A673 (cell line): Measurements from ENCODE around the gene NEK3. TPM values are rescaled to one million over a fixed set of nuclear protein-coding genes. Genes with fewer than 3 reads are reported as not detected.
"Not testable (repeated sequence)": the region's sequence is repeated elsewhere in the genome, so short reads cannot be mapped to it uniquely, and the experiment has no call there.

Source experiments
- BruUV-seq: library from RNA; stranded (reverse); fragments of 400-500 nt; replicated peaks from 2 replicates; lab custom pipeline; 2021; lab: Mats Ljungman, UMichigan
- CTCF ChIA-PET: fragments of 300-600 bp; sonication (Branson Sonifier 250); formaldehyde crosslinking; loops from one replicate; lab custom pipeline; 2022; ENCODE audit warnings: antibody characterized with exemption; lab: Charles Lee
- POLR2A ChIA-PET: fragments of 300-600 bp; sonication (Branson Sonifier 250); formaldehyde crosslinking; loops from one replicate; lab custom pipeline; 2022; ENCODE audit warnings: antibody characterized with exemption; ENCODE audit not compliant: low non-redundant PET; lab: Charles Lee
- DNase-seq: peaks from one replicate; pipeline ENCODE4 v3.0.0-alpha.2; 2015; ENCODE audit warnings: low spot score
- H3K27ac ChIP-seq: fragments of 200-600 bp; sonication (generic); 2 replicates; pipeline ENCODE4 v1.5.1; 2016; ENCODE audit warnings: mixed run types, low read depth, mild to moderate bottlenecking, mixed read lengths, antibody characterized with exemption, low read length; ENCODE audit not compliant: poor library complexity, severe bottlenecking
- H3K27me3 ChIP-seq: fragments of 200-600 bp; sonication (generic); replicated peaks from 2 replicates; pipeline ENCODE4 v1.6.1; 2017; ENCODE audit warnings: mixed run types, low read depth, mild to moderate bottlenecking, mixed read lengths, antibody characterized with exemption, low read length; ENCODE audit not compliant: insufficient read depth, poor library complexity
- H3K36me3 ChIP-seq: fragments of 200-600 bp; sonication (generic); 2 replicates; pipeline ENCODE4 v1.6.1; 2016; ENCODE audit warnings: mixed run types, mild to moderate bottlenecking, mixed read lengths, antibody characterized with exemption, low read length; ENCODE audit not compliant: insufficient read depth, poor library complexity, severe bottlenecking
- H3K4me1 ChIP-seq: fragments of 200-600 bp; sonication (generic); 2 replicates; pipeline ENCODE4 v1.6.1; 2017; ENCODE audit warnings: mixed run types, mild to moderate bottlenecking, mixed read lengths, antibody characterized with exemption, low read length; ENCODE audit not compliant: insufficient read depth, poor library complexity, severe bottlenecking
- H3K4me3 ChIP-seq: fragments of 200-600 bp; sonication (generic); 2 replicates; pipeline ENCODE4 v1.5.1; 2016; ENCODE audit warnings: low read depth, mixed run types, mild to moderate bottlenecking, mixed read lengths, low read length; ENCODE audit not compliant: poor library complexity, severe bottlenecking
- H3K9me3 ChIP-seq: fragments of 200-600 bp; sonication (generic); 2 replicates; pipeline ENCODE4 v1.6.1; 2016; ENCODE audit warnings: mixed run types, low read depth, mild to moderate bottlenecking, mixed read lengths, antibody characterized with exemption, low read length; ENCODE audit not compliant: poor library complexity, severe bottlenecking
- CTCF ChIP-seq: fragments of 300-800, 200-600 bp; sonication (generic); conservative IDR thresholded peaks from 2 replicates; pipeline ENCODE4 v1.5.1; 2017; ENCODE audit warnings: low read depth, mild to moderate bottlenecking, antibody characterized with exemption, low read length, moderate library complexity, mixed read lengths
- EZH2 ChIP-seq: fragments of 200-600 bp; sonication (generic); IDR thresholded peaks from 2 replicates; pipeline ENCODE4 v1.6.1; 2017; ENCODE audit warnings: borderline replicate concordance, low read depth, mild to moderate bottlenecking, mixed read lengths, antibody characterized with exemption, low read length; ENCODE audit not compliant: poor library complexity, severe bottlenecking
- intact Hi-C: fragments of 100-400 bp; cut with micrococcal nuclease; formaldehyde crosslinking; loops from one replicate; pipeline ENCODE4 v1.10.0; 2022; ENCODE audit not compliant: unreplicated experiment
- total RNA-seq: library from RNA; stranded (reverse); gene quantifications from 2 replicates; pipeline ENCODE4 v1.2.3, GENCODE V29; 2021

Gene NEK3
- total RNA-seq, 1 experiment from 2014 or later = 18.1 TPM

GRCh38 chr13:52105841-52106240, 53.6 kb downstream of the NEK3 start:
- H3K9me3 ChIP-seq = no peaks in the 10 kb centered on the region
- no peaks in the 10 kb centered on the region for H3K27me3 ChIP-seq
- no peak for TF ChIP-seq EZH2
- no peak for TF ChIP-seq CTCF
- intact Hi-C loops = no loop called here
- no peaks in the 10 kb centered on the region for H3K36me3 ChIP-seq
- ChIA-PET POLR2A (no interaction called here), CTCF (no interaction called here)
- no peak overlapping the region for H3K27ac ChIP-seq
- BruUV-seq = no TSS peak
- no peak for DNase-seq
- no peak overlapping the region for H3K4me3 ChIP-seq
- H3K4me1 ChIP-seq = no peaks in the 10 kb centered on the region

GRCh38 chr13:52104624-52105023, 54.8 kb downstream of the NEK3 start:
- ChIA-PET CTCF (no interaction called here), POLR2A (no interaction called here)
- Histone ChIP-seq H3K36me3 (no peaks in the 10 kb centered on the region), H3K27ac (no peak overlapping the region), H3K27me3 (no peaks in the 10 kb centered on the region), H3K4me1 (no peaks in the 10 kb centered on the region), H3K4me3 (no peak overlapping the region), H3K9me3 (no peaks in the 10 kb centered on the region)
- no TSS peak for BruUV-seq
- intact Hi-C loops = no loop called here
- peak; percentile 8 for DNase-seq
- no peak for TF ChIP-seq EZH2
- TF ChIP-seq CTCF = no peak

- Histone ChIP-seq H3K9me3 (no peaks in the 10 kb centered on the region), H3K4me3 (no peak overlapping the region), H3K4me1 (no peaks in the 10 kb centered on the region), H3K27ac (no peak overlapping the region), H3K36me3 (no peaks in the 10 kb centered on the region), H3K27me3 (no peaks in the 10 kb centered on the region)
- intact Hi-C loops = no loop called here
- POLR2A ChIA-PET = no interaction called here
- BruUV-seq = no TSS peak
- no peak for DNase-seq
- CTCF ChIA-PET = no interaction called here
- TF ChIP-seq EZH2 = no peak
- TF ChIP-seq CTCF = no peak
Measured at GRCh38 chr13:52103386-52103785, 56.0 kb downstream of the NEK3 start.

- CTCF ChIA-PET, intact Hi-C loops, H3K9me3 ChIP-seq, H3K27ac ChIP-seq, H3K4me1 ChIP-seq, H3K36me3 ChIP-seq, POLR2A ChIA-PET, H3K27me3 ChIP-seq, DNase-seq, BruUV-seq, H3K4me3 ChIP-seq: not testable (repeated sequence)
Measured at GRCh38 chr13:52102423-52102822, 57.0 kb downstream of the NEK3 start.
